Measurements from ENCODE around the gene PLA2G5.

PLA2G5 gene

DNA sequence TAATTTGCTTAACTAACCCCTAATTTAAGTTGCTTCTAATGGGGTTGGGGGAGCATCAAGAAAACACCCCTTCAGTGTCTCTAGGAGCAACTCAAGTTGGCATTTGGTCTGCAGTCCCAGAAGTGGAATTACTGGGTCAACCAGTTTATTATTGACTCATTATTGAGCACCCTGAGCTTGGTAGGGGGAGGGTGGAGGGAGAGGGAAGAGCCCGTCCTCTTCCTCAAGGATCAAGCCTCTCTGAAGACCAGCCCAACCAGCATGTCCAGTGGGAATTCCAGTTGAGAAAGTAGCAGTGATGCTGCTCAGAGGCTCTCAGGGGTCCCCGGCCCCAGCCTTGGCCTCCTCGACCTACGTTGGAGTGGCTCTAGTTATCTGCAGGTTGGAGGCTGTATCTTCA lies 67.1 kb downstream of the PLA2G5 start:
- no peak for TF ChIP-seq ZNF565 (CRISPR knock-in tag; conservative IDR thresholded peaks at IDR 0.05; ENCODE audit: low read depth)
- TF ChIP-seq ISL1 (CRISPR knock-in tag; IDR thresholded peaks at IDR 0.05), result no peak
- TF ChIP-seq, protein P1, sequence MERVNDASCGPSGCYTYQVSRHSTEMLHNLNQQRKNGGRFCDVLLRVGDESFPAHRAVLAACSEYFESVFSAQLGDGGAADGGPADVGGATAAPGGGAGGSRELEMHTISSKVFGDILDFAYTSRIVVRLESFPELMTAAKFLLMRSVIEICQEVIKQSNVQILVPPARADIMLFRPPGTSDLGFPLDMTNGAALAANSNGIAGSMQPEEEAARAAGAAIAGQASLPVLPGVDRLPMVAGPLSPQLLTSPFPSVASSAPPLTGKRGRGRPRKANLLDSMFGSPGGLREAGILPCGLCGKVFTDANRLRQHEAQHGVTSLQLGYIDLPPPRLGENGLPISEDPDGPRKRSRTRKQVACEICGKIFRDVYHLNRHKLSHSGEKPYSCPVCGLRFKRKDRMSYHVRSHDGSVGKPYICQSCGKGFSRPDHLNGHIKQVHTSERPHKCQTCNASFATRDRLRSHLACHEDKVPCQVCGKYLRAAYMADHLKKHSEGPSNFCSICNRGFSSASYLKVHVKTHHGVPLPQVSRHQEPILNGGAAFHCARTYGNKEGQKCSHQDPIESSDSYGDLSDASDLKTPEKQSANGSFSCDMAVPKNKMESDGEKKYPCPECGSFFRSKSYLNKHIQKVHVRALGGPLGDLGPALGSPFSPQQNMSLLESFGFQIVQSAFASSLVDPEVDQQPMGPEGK (CRISPR knock-in tag; IDR thresholded peaks at IDR 0.05; ENCODE audit: borderline replicate concordance), result no peak
- TF ChIP-seq TCF4 (CRISPR knock-in tag; IDR thresholded peaks at IDR 0.05; ENCODE audit: borderline replicate concordance), result no peak
- TF ChIP-seq ZFP3 (CRISPR knock-in tag; IDR thresholded peaks at IDR 0.05), result no peak
- TF ChIP-seq RARB (CRISPR knock-in tag; IDR thresholded peaks at IDR 0.05), result no peak
- ATAC-seq, result no peak

DNA sequence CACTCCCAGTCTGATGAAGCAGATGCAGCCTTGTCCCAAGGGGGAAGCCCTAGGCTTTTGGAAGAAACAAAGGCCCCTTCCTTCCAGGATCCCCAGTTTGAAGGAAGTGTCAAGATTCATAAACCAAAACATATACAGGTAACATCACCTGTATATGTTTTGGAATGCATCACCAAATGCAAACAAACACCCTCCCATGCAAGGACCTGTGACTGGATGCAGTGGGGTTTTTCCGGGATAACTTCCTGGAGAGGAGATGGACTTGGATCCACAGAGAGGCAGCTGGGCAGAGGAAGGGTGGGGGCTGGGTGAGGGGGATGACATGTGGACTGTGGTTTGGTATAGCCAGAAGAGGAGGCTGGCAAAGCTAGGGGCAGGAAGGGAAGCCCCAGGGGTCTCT lies 67.6 kb downstream of the PLA2G5 start:
- TF ChIP-seq ZNF8 (CRISPR knock-in tag; IDR thresholded peaks at IDR 0.05) (no peak), SNAI2 (CRISPR knock-in tag; IDR thresholded peaks at IDR 0.05) (no peak), TOX (CRISPR knock-in tag; IDR thresholded peaks at IDR 0.05; ENCODE audit: borderline replicate concordance) (no peak), CSDC2 (CRISPR knock-in tag; IDR thresholded peaks at IDR 0.05) (no peak), RARB (CRISPR knock-in tag; IDR thresholded peaks at IDR 0.05) (no peak), OSR1 (CRISPR knock-in tag; IDR thresholded peaks at IDR 0.05) (no peak), PPARA (CRISPR knock-in tag; IDR thresholded peaks at IDR 0.05; ENCODE audit: borderline replicate concordance) (no peak), BACH2 (CRISPR knock-in tag; IDR thresholded peaks at IDR 0.05; ENCODE audit: borderline replicate concordance) (no peak)
- TF ChIP-seq, protein P1 (CRISPR knock-in tag; IDR thresholded peaks at IDR 0.05; ENCODE audit: borderline replicate concordance), result no peak
- TF ChIP-seq, protein P2, sequence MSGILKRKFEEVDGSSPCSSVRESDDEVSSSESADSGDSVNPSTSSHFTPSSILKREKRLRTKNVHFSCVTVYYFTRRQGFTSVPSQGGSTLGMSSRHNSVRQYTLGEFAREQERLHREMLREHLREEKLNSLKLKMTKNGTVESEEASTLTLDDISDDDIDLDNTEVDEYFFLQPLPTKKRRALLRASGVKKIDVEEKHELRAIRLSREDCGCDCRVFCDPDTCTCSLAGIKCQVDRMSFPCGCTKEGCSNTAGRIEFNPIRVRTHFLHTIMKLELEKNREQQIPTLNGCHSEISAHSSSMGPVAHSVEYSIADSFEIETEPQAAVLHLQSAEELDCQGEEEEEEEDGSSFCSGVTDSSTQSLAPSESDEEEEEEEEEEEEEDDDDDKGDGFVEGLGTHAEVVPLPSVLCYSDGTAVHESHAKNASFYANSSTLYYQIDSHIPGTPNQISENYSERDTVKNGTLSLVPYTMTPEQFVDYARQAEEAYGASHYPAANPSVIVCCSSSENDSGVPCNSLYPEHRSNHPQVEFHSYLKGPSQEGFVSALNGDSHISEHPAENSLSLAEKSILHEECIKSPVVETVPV (CRISPR knock-in tag; IDR thresholded peaks at IDR 0.05), result no peak
- TF ChIP-seq, protein P3, sequence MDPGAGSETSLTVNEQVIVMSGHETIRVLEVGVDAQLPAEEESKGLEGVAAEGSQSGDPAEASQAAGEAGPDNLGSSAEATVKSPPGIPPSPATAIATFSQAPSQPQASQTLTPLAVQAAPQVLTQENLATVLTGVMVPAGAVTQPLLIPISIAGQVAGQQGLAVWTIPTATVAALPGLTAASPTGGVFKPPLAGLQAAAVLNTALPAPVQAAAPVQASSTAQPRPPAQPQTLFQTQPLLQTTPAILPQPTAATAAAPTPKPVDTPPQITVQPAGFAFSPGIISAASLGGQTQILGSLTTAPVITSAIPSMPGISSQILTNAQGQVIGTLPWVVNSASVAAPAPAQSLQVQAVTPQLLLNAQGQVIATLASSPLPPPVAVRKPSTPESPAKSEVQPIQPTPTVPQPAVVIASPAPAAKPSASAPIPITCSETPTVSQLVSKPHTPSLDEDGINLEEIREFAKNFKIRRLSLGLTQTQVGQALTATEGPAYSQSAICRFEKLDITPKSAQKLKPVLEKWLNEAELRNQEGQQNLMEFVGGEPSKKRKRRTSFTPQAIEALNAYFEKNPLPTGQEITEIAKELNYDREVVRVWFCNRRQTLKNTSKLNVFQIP (CRISPR knock-in tag; IDR thresholded peaks at IDR 0.05; ENCODE audit: borderline replicate concordance, low read depth), result no peak
- ATAC-seq, result no peak

DNA sequence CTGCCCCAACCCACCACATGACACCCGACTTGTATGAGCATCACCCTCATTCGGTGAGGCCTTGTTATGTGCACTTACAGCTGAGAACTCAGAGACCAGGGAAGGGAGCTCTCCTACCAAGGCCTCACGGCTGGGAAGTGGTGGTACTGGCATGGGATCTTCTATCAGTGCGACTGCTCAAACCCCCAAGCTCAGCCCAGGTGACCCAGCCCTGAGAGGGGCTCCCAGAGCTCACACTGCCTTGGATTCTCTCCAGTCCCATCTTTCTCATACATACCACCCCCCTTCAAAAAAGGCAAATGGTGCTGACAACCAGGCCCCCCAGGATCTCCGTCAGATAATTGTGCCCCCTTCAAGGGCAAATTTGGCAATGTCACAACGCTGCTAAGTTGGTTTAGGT lies 68.4 kb downstream of the PLA2G5 start:
- ATAC-seq, result no peak
- no peak for TF ChIP-seq CSDC2 (CRISPR knock-in tag; IDR thresholded peaks at IDR 0.05)
- TF ChIP-seq PPARA (CRISPR knock-in tag; IDR thresholded peaks at IDR 0.05; ENCODE audit: borderline replicate concordance), result no peak
- no peak for TF ChIP-seq GLIS3 (CRISPR knock-in tag; IDR thresholded peaks at IDR 0.05)
- TF ChIP-seq, protein P3 (CRISPR knock-in tag; IDR thresholded peaks at IDR 0.05; ENCODE audit: borderline replicate concordance, low read depth), result no peak
- no peak for TF ChIP-seq ESRRG (CRISPR knock-in tag; IDR thresholded peaks at IDR 0.05)
- TF ChIP-seq SNAI2 (CRISPR knock-in tag; IDR thresholded peaks at IDR 0.05), result no peak
- TF ChIP-seq RARB (CRISPR knock-in tag; IDR thresholded peaks at IDR 0.05), result no peak
- no peak for TF ChIP-seq ARNTL (CRISPR knock-in tag; IDR thresholded peaks at IDR 0.05; ENCODE audit: borderline replicate concordance, low read depth)
- TF ChIP-seq, protein P4, sequence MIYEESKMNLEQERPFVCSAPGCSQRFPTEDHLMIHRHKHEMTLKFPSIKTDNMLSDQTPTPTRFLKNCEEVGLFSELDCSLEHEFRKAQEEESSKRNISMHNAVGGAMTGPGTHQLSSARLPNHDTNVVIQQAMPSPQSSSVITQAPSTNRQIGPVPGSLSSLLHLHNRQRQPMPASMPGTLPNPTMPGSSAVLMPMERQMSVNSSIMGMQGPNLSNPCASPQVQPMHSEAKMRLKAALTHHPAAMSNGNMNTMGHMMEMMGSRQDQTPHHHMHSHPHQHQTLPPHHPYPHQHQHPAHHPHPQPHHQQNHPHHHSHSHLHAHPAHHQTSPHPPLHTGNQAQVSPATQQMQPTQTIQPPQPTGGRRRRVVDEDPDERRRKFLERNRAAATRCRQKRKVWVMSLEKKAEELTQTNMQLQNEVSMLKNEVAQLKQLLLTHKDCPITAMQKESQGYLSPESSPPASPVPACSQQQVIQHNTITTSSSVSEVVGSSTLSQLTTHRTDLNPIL (CRISPR knock-in tag; IDR thresholded peaks at IDR 0.05; ENCODE audit: low read depth), result no peak
- TF ChIP-seq OSR1 (CRISPR knock-in tag; IDR thresholded peaks at IDR 0.05), result no peak
- TF ChIP-seq, protein P1 (CRISPR knock-in tag; IDR thresholded peaks at IDR 0.05; ENCODE audit: borderline replicate concordance), result no peak
- TF ChIP-seq ISL1 (CRISPR knock-in tag; IDR thresholded peaks at IDR 0.05), result no peak
- no peak for TF ChIP-seq ZFP30 (CRISPR knock-in tag; IDR thresholded peaks at IDR 0.05)
- no peak for TF ChIP-seq BACH2 (CRISPR knock-in tag; IDR thresholded peaks at IDR 0.05; ENCODE audit: borderline replicate concordance)
- no peak for TF ChIP-seq TCF4 (CRISPR knock-in tag; IDR thresholded peaks at IDR 0.05; ENCODE audit: borderline replicate concordance)
- TF ChIP-seq, protein P2 (CRISPR knock-in tag; IDR thresholded peaks at IDR 0.05), result no peak
